Breast epithelium (tissue), 4 donors: ENCODE results near the gene RGS14. TPM values are rescaled to one million over a fixed set of nuclear protein-coding genes. Genes with fewer than 3 reads are reported as not detected.

ENCODE experiments used
- DNase-seq, 2 donors: peaks; one replicate each; pipeline ENCODE4 v3.0.0-alpha.2; 2019; ENCODE audit warnings: low spot score in 2 of 2
- H3K27ac ChIP-seq, 2 donors: fragments of 200-600 bp; sonication (generic) in 1 of 2; one replicate each; pipeline ENCODE4 v1.5.1; 2016 to 2019; ENCODE audit warnings: mild to moderate bottlenecking in 1 of 2
- H3K27me3 ChIP-seq, 2 donors: fragments of 200-600 bp; sonication (generic) in 1 of 2; one replicate each; pipeline versions ENCODE4 v1.5.1 to v1.6.0; 2017 to 2019; ENCODE audit warnings: control low read depth in 1 of 2, mild to moderate bottlenecking in 1 of 2
- H3K36me3 ChIP-seq: fragments of 200-600 bp; one replicate; pipeline ENCODE4 v1.5.1; 2019
- H3K4me1 ChIP-seq, 2 donors: fragments of 200-600 bp; sonication (generic); one replicate each; pipeline ENCODE4 v1.5.1; 2016 to 2019; ENCODE audit warnings: control low read depth in 1 of 2
- H3K4me3 ChIP-seq, 3 donors: fragments of 200-600 bp; sonication (generic); 1 replicate in 2 of 3; 2 replicates in 1 of 3; pipeline ENCODE4 v1.5.1; 2016 to 2019; ENCODE audit warnings: mild to moderate bottlenecking in 3 of 3, moderate library complexity in 2 of 3
- H3K9me3 ChIP-seq, 2 donors: fragments of 200-600 bp; sonication (generic) in 1 of 2; one replicate each; pipeline ENCODE4 v1.5.1; 2016 to 2019; ENCODE audit warnings: control low read depth in 1 of 2
- CTCF ChIP-seq, 3 donors: fragments of 450-650 bp; IDR thresholded peaks; one replicate each; pipeline ENCODE4 v1.5.1; 2016 to 2017; ENCODE audit warnings: antibody characterized with exemption in 3 of 3, mild to moderate bottlenecking in 3 of 3, moderate library complexity in 3 of 3
- POLR2A ChIP-seq: fragments of 450-650 bp; IDR thresholded peaks from one replicate; pipeline ENCODE4 v1.6.1; 2016; ENCODE audit warnings: antibody characterized with exemption, mild to moderate bottlenecking, moderate library complexity
- POLR2AphosphoS5 ChIP-seq, 3 donors: sonication (generic); formaldehyde crosslinking; IDR thresholded peaks; one replicate each; pipeline ENCODE4 v1.6.1; 2017; ENCODE audit warnings: antibody characterized with exemption in 3 of 3
- intact Hi-C: fragments of 100-400 bp; cut with DNase I; formaldehyde crosslinking; loops from one replicate; pipeline ENCODE4 v1.15.1; 2023; ENCODE audit warnings: low total_unique reads
- total RNA-seq, 3 donors: library from RNA; depleted of rRNA; stranded (reverse); fragments of >200 nt; gene quantifications; one replicate each; pipeline ENCODE4 v1.1.0, GENCODE V29; 2016

Gene RGS14
- total RNA-seq, 3 donors from 2014 or later: 9.0 to 16.4 (median 11.3) TPM

DNA sequence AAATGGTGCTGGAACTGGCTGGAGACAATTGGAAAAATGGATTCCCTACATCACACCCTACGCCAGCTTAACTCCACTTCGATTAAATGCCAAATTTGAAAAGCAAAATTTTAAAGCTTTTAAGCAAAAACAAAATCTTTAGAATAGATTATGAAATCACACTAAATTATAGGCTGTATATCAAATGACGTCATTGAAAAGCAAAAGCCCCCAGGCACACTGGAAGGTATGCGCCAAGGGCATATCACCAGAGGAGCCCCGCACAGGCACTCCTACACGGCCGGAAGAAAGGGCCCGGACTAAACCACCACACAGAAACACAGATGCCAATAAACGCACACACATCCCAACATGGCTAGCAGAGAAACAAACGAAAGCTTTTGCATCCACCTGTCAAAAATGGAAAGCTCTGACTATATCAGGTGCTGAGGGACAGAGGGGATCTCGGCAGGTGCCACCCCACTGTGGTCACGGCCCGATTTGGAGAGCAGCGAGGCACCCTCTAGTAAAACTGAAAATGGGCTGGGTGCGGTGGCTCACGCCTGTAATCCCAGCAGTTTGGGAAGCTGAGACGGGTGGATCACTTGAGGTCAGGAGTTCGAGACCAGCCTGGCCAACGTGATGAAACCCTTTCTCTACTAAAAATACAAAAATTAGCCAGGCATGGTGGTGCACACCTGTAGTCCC lies 29.0 kb upstream of the RGS14 start:
- no peak overlapping the region for H3K27ac ChIP-seq
- no peak for DNase-seq
- TF ChIP-seq CTCF (IDR thresholded peaks at IDR 0.05): no peak
- TF ChIP-seq POLR2AphosphoS5 (IDR thresholded peaks at IDR 0.05): no peak
- TF ChIP-seq POLR2A: no peak
- peaks cover 2% of the 10 kb centered on the region for H3K36me3 ChIP-seq
- H3K4me1 ChIP-seq: no peaks in the 10 kb centered on the region
- H3K4me3 ChIP-seq: no peak overlapping the region
- intact Hi-C loops: no loop called here
- no peaks in the 10 kb centered on the region for H3K27me3 ChIP-seq
- no peaks in the 10 kb centered on the region for H3K9me3 ChIP-seq

DNA sequence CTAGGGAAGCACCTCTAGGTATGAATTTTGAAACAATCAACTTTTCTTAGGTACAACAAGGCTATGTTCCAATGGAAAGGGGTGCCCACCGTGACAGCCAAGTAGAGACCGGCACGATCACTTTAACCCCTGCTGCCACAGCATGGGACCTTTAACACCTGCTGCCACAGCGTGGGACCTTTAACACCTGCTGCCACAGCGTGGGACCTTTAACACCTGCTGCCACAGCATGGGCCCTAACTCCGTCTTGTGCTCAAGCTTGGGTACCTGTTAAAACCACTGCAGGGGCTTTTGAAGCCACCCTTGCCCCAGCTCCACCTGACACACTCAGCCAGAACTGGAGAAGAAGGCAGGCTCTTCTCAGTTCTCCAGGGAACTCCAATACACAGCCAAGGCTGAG lies 27.8 kb upstream of the RGS14 start:
- H3K9me3 ChIP-seq: no peaks in the 10 kb centered on the region
- H3K4me3 ChIP-seq: no peak overlapping the region
- intact Hi-C loops: no loop called here
- no peaks in the 10 kb centered on the region for H3K27me3 ChIP-seq
- no peak for DNase-seq
- H3K36me3 ChIP-seq: peaks cover 14% of the 10 kb centered on the region
- H3K4me1 ChIP-seq: no peaks in the 10 kb centered on the region
- no peak overlapping the region for H3K27ac ChIP-seq
- no peak for TF ChIP-seq POLR2AphosphoS5 (IDR thresholded peaks at IDR 0.05)
- no peak for TF ChIP-seq CTCF (IDR thresholded peaks at IDR 0.05)
- TF ChIP-seq POLR2A: no peak

- Histone ChIP-seq H3K9me3 (no peaks in the 10 kb centered on the region), H3K4me3 (no peak overlapping the region), H3K36me3 (peaks cover 20% of the 10 kb centered on the region), H3K27ac (no peak overlapping the region), H3K27me3 (no peaks in the 10 kb centered on the region), H3K4me1 (no peaks in the 10 kb centered on the region)
- intact Hi-C loops: no loop called here
- no peak for TF ChIP-seq POLR2AphosphoS5 (IDR thresholded peaks at IDR 0.05)
- no peak for TF ChIP-seq POLR2A
- TF ChIP-seq CTCF (IDR thresholded peaks at IDR 0.05): no peak
- no peak for DNase-seq
Observed at GRCh38 chr5:177330991-177331842, 26.5 kb upstream of the RGS14 start.

- no peak for TF ChIP-seq CTCF (IDR thresholded peaks at IDR 0.05)
- no peak for TF ChIP-seq POLR2AphosphoS5 (IDR thresholded peaks at IDR 0.05)
- TF ChIP-seq POLR2A: no peak
- Histone ChIP-seq H3K4me3 (no peak overlapping the region), H3K9me3 (no peaks in the 10 kb centered on the region), H3K4me1 (no peaks in the 10 kb centered on the region), H3K27ac (no peak overlapping the region), H3K36me3 (peaks cover 20% of the 10 kb centered on the region), H3K27me3 (no peaks in the 10 kb centered on the region)
- intact Hi-C loops: no loop called here
- no peak for DNase-seq
Observed at GRCh38 chr5:177332031-177332895, 25.5 kb upstream of the RGS14 start.
